GM21381 (cell line): ENCODE data around the gene DNAI2.
"Not testable (repeated sequence)": the region's sequence is repeated elsewhere in the genome, so short reads cannot be mapped to it uniquely, and the experiment has no call there.

Experiments used
- ATAC-seq: cut with Tn5 transposase; IDR thresholded peaks from one replicate; pipeline ENCODE4 v1.9.1; 2021; ENCODE audit warnings: mild to moderate bottlenecking, moderate library complexity; ENCODE audit not compliant: unreplicated experiment

DNAI2 gene

GRCh38 chr17:74245145-74245831, 28.7 kb upstream of the DNAI2 start:
- no peak for ATAC-seq

GRCh38 chr17:74245871-74246270, 28.2 kb upstream of the DNAI2 start:
- no peak for ATAC-seq

GRCh38 chr17:74249590-74250270, 24.3 kb upstream of the DNAI2 start:
- ATAC-seq, result no peak

GRCh38 chr17:74250324-74250995, 23.6 kb upstream of the DNAI2 start:
- no peak for ATAC-seq

GRCh38 chr17:74251051-74251450, 23.0 kb upstream of the DNAI2 start:
- no peak for ATAC-seq

- no peak for ATAC-seq
These were observed 22.5 kb upstream of the DNAI2 start for GRCh38 chr17:74251569-74251968.

GRCh38 chr17:74252211-74252610, 21.8 kb upstream of the DNAI2 start:
- no peak for ATAC-seq

- no peak for ATAC-seq
These were observed 21.0 kb upstream of the DNAI2 start for GRCh38 chr17:74253036-74253435.

GRCh38 chr17:74257311-74257710, 16.7 kb upstream of the DNAI2 start:
- ATAC-seq, result no peak

GRCh38 chr17:74259667-74260524, 14.1 kb upstream of the DNAI2 start:
- ATAC-seq, result no peak

- no peak for ATAC-seq
These were observed 13.5 kb upstream of the DNAI2 start for GRCh38 chr17:74260525-74260850.

GRCh38 chr17:74262601-74263000, 11.4 kb upstream of the DNAI2 start:
- no peak for ATAC-seq

GRCh38 chr17:74267054-74267453, 7.0 kb upstream of the DNAI2 start:
- not testable (repeated sequence) for ATAC-seq

GRCh38 chr17:74267579-74267978, 6.5 kb upstream of the DNAI2 start:
- no peak for ATAC-seq

GRCh38 chr17:74267987-74268499, 6.0 kb upstream of the DNAI2 start:
- no peak for ATAC-seq

- ATAC-seq, result no peak
These were observed 5.5 kb upstream of the DNAI2 start for GRCh38 chr17:74268558-74268957.

GRCh38 chr17:74270333-74270732, 3.7 kb upstream of the DNAI2 start:
- no peak for ATAC-seq

- no peak for ATAC-seq
These were observed 2.8 kb upstream of the DNAI2 start for GRCh38 chr17:74271281-74271680.

- no peak for ATAC-seq
These were observed 2.0 kb upstream of the DNAI2 start for GRCh38 chr17:74271901-74272561.

- ATAC-seq, result no peak
These were observed 1.3 kb upstream of the DNAI2 start for GRCh38 chr17:74272731-74273201.
